GM19452 (cell line): ENCODE results near the gene DHX34.
"Not testable (repeated sequence)": the region's sequence is repeated elsewhere in the genome, so short reads cannot be mapped to it uniquely, and the experiment has no call there.

Experiments
- ATAC-seq: cut with Tn5 transposase; IDR thresholded peaks from one replicate; pipeline ENCODE4 v1.9.1; 2021; ENCODE audit not compliant: unreplicated experiment

DHX34 gene

DNA sequence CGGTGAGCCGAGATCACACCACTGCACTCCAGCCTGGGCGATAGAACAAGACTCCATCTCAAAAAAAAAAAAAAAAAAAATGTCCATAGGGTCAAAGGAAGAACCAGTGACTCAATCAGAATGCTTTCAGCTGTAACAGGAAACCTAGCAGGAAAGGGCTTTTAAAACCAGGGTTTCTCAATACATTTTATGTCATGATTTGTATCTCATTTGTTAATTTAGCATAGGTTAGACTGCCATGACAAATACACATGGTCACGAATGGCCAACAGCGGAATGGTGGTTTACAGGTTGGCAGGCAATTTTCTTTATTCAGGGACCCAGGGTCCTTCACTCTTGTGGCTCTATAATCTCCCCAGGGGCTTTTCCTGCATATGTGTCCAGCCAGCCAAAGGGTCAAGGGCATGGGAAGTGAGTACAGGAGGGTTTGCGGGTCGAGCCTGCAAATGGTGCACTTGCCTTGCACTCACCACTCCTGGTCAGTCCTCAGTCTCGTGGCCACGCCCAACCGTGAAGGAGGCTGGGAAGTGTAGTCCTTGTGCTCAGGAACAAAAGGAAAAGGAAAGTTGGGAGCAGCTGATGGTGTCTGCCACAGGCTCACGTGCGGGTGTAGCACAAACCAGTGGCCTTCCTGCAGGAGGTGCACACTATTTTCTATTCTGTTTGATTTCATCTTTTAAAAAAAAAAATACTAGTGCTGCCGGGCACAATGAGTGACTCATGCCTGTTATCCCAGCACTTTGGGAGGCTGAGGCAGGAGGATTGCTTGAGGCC lies 14.8 kb downstream of the DHX34 start:
- no peak for ATAC-seq

- not testable (repeated sequence) for ATAC-seq
Measured at GRCh38 chr19:47365455-47365854, 16.3 kb downstream of the DHX34 start.

DNA sequence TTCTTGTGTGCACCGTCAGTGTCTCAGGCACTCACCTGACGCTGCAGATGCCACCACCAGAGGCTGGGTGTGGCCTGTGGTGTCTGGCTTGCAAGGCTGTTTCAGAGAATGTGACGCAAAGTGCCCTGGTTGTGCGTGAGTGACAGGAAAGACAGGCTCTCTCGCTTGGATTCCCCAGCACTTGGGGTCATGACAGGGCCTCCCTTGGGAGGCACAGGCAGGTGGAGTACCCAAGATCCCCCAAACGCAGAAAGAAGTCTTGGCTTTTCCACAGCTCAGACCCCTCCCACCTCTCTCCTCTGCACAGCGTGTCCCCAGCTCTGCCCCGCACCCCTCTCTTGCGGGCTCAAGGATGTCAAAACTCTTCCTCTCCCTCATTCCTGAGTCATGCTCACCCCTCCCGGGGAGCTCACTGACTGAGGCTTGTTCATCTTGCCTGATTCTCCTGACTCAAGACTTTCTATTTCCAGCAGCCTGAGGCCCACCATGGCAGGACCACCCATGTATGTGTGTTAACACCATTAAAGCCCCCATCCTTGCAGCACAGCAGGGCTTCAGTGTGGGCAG lies 21.0 kb downstream of the DHX34 start:
- no peak for ATAC-seq

GRCh38 chr19:47371261-47371660 lies 22.1 kb downstream of the DHX34 start:
- no peak for ATAC-seq

GRCh38 chr19:47372603-47373002 lies 23.5 kb downstream of the DHX34 start:
- ATAC-seq = no peak

- no peak for ATAC-seq
Measured at GRCh38 chr19:47373246-47374240, 24.4 kb downstream of the DHX34 start.

DNA sequence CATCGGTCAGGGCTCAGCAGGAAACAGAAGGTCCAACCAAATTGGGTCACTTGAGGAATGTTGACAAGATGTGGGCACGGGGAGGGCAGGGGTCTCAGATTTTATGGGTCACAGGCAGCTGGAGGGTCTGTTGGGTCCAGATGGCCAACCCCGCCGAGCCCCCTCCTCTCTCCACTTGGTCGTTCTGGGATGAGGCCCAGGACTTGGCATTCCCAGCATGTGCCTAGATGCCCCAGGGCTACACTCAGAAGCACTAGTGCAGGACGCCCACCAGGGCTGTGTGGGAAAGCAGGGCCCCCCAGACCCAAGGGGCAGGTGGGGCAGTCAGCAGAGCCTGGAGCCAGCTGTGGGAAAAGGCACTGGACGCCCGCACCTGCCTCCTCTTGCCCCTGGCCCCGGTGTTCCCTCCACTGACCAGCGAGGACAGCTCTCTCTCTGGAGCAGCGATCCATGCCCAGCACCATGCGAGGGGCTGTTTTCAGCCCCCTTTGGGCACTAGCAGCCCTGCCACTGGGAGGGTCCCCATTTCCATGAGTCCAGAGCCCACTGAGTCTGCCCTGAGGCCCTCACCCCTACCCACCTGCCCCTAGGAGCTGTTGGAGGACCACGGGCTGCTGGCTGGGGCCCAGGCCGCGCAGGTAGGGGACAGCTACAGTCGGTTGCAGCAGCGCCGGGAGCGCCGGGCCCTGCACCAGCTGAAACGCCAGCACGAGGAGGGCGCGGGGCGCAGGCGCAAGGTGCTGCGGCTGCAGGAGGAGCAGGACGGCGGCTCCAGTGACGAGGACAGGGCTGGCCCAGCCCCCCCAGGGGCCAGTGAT lies 26.0 kb downstream of the DHX34 start:
- ATAC-seq = no peak

DNA sequence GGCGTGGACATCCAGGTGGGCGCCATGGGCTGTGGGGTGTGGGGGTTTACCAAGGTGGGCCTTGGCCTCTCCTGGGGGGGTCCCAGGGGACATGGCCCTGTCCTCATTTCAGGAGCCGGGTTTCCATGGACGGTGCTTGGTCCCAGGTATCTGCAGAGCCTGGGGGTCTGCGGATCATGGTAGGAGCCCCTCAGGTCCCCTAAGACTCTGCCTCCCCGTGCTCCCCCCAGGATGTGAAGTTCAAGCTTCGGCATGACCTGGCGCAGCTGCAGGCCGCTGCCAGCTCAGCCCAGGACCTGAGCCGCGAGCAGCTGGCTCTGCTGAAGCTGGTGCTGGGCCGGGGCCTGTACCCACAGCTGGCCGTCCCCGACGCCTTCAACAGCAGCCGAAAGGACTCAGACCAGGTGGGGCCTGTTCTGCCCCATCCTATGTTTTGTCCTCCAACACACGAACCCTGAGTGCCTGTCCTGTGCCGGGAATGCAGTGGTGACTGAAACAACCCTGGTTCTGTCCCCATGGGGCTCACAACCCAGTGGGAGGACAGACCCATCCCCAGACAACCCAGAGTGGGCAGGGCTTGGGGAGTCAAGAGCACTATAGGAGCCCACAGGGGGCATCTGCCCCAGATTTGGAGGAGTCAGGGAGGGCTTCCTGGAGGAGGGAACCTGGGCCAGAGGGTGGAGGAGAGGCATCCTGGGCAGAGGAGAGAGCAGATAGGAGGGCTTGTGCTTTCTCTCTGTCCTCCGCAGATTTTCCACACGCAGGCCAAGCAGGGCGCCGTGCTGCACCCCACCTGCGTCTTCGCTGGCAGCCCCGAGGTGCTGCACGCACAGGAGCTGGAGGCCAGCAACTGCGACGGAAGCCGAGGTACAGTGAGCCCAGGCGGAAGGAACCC lies 26.8 kb downstream of the DHX34 start:
- ATAC-seq = no peak

DNA sequence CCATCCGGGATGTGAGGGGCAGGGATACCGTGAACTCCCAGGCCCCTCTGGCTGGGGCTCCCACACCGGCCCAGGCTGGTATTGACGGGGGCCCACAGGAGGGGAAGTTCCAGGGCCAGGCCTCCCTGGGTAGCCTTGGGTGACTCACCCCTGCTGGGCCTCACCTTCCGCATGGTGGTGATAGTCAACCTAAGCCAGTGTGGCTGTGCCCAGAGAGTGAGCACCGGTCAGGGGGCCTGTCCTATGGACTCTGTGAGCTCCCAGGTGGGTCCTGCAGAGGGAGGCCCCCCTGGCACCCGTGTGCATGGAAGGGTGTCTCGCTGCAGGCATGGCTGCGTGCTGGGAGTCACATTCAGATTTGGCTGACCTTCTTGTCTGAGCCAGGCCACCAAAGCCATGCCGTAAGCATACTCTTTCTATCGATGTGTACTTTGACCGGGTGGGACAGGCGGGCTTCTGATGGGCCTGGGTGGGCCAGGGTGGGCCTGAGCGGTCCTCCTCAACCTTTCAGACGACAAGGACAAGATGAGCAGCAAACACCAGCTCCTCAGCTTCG lies 27.6 kb downstream of the DHX34 start:
- no peak for ATAC-seq

GRCh38 chr19:47377208-47377701 lies 28.1 kb downstream of the DHX34 start:
- ATAC-seq = no peak

DNA sequence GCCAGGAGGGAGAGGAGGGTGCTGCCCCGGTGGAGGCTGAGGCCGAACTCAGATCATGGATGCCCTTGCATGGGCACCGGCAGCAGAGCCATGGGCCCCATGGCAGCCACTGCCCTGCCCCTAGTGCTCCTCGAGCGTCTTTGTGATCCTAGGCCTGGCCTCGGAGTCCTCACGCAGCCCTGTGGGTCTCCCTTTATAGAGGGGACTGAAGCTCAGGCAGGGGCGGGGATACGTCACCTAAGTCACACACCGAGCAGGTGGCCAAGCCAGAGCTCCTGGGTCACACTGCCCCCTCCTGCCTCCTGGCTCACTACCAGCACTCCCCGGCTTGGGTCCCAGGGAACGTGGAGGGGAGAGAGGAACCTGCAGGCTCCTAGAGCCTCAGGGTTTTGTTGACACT lies 28.7 kb downstream of the DHX34 start:
- no peak for ATAC-seq

GRCh38 chr19:47378246-47378645 lies 29.1 kb downstream of the DHX34 start:
- ATAC-seq = no peak

DNA sequence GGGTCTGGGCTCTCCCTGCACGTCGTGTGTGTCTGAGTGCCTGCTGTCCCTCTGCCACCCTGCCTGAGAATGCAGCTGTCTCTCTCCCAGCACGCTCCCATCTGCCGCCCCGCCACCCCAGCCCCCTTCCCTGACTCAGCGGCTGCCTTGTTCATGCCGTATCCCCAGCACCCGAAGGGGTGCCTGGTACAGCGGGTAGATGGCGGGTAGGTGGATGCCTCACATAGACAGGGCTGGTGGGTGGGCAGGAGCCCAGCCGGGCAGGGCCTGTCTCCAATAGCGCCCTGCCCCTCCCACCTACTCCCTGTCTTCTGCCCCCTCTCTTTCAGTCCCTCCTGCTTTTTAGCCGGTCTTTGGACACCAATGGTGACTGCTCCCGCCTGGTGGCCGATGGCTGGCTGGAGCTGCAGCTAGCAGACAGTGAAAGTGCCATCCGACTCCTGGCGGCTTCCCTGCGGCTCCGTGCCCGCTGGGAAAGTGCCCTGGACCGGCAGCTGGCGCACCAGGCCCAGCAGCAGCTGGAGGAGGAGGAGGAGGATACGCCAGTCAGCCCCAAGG lies 30.3 kb downstream of the DHX34 start:
- ATAC-seq = no peak

- no peak for ATAC-seq
Measured at GRCh38 chr19:47380559-47380958, 31.4 kb downstream of the DHX34 start.

DNA sequence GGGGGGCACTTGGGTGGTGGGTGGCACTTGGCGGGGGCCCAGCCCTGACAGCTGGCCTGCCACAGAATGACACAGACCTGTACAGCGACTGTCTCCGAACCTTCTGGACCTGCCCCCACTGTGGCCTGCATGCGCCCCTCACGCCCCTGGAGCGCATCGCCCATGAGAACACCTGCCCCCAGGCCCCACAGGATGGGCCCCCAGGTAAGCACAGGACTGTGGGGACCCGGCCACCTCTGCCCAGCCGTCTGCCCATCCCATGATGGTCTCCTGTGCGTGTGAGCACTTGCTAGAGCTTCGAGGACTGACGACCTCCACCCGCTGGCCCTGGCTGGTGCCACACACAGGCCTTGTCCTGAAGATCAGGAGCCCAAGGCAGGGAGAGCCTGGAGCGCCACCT lies 32.0 kb downstream of the DHX34 start:
- no peak for ATAC-seq

DNA sequence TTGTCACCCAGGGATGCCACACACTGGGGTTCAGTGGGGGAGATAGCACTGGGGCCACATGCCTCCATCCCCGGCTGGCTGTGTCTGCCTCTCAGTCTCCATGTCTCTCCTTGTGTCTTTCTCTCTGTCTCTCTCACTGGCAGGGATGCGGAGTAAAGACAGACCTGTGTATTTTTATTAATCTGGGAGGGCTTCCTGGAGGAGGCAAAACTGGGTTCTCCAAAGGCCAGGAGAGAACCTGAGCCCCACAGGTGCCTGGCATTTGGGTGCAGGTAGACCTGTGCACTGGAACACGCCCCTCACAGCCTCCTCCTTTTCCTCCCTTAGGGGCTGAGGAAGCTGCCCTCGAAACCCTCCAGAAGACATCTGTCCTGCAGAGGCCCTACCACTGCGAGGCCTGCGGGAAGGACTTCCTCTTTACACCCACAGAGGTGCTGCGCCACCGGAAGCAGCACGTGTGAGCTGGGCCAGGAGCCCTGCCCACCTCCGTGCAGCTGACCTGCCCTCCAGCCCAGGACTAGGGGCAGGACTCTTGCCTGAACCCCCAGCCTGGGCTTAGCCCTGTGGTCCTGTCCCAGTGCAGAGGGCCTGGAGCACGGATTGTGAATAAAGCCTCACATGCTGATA lies 32.7 kb downstream of the DHX34 start:
- no peak for ATAC-seq

GRCh38 chr19:47383890-47384289 lies 34.8 kb downstream of the DHX34 start:
- ATAC-seq = not testable (repeated sequence)

GRCh38 chr19:47384533-47384932 lies 35.4 kb downstream of the DHX34 start:
- not testable (repeated sequence) for ATAC-seq
